ENCODE data around the gene PEX6. TPM values are rescaled to one million over a fixed set of nuclear protein-coding genes. Genes with fewer than 3 reads are reported as not detected.

The PEX6 gene, protein sequence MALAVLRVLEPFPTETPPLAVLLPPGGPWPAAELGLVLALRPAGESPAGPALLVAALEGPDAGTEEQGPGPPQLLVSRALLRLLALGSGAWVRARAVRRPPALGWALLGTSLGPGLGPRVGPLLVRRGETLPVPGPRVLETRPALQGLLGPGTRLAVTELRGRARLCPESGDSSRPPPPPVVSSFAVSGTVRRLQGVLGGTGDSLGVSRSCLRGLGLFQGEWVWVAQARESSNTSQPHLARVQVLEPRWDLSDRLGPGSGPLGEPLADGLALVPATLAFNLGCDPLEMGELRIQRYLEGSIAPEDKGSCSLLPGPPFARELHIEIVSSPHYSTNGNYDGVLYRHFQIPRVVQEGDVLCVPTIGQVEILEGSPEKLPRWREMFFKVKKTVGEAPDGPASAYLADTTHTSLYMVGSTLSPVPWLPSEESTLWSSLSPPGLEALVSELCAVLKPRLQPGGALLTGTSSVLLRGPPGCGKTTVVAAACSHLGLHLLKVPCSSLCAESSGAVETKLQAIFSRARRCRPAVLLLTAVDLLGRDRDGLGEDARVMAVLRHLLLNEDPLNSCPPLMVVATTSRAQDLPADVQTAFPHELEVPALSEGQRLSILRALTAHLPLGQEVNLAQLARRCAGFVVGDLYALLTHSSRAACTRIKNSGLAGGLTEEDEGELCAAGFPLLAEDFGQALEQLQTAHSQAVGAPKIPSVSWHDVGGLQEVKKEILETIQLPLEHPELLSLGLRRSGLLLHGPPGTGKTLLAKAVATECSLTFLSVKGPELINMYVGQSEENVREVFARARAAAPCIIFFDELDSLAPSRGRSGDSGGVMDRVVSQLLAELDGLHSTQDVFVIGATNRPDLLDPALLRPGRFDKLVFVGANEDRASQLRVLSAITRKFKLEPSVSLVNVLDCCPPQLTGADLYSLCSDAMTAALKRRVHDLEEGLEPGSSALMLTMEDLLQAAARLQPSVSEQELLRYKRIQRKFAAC
- 15.5 and 15.6 TPM in 2 replicates for total RNA-seq (2021)
- long read RNA-seq, partial matches to known transcripts, result 9 of 20 reads
- long read RNA-seq, other reads (novel, unspliced or antisense), result 9 of 20 reads

DNA sequence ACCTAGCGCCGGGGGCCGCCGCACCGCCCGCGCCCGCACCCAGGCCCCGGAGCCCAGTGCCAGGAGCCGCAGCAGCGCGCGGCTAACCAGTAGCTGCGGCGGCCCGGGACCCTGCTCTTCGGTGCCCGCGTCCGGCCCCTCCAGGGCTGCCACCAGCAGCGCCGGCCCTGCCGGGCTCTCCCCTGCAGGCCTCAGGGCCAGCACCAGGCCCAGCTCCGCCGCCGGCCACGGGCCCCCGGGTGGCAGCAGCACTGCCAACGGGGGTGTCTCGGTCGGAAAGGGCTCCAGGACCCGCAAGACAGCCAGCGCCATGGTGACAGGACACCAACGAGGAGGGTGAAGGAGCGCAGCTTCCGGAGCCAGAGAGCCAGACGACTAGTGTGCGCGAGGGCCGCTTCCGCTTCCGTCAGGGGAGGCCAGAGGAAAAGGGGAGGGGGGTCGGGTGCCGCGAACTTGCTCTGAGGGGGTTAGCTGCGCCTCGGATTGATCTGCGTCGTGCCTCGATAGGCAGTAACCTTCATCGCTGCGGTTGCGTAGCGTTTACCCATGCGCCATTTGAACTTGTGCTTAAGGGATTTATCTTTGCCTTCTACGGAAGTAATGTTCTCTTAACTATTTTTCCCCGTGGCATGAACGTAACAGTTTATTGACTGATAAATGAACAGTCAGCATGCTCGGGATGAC is at the start of gene PEX6:
Gene PEX6 (minus strand): TSS at position 343 of the 684 bp plus-strand sequence. CDS start 31 bp downstream, at position 312.
- Histone ChIP-seq H3T11ph (ENCODE audit: low read length) (no peak within 1 kb of the TSS), H3K79me1 (ENCODE audit: insufficient read depth, low read depth, low read length, poor library complexity, severe bottlenecking) (no peaks in the 10 kb centered on the region), H3K4me1 (ENCODE audit: insufficient read depth, low read length) (no peaks in the 10 kb centered on the region; the same call in 1 of the 2 replicates), H2AK5ac (ENCODE audit: insufficient read length, low read length) (no peak within 1 kb of the TSS), H2AFZ (ENCODE audit: low read length) (no peak within 1 kb of the TSS), H3K4me2 (ENCODE audit: insufficient read depth, insufficient read length, low read length) (peak within 1 kb of the TSS; percentile 76), H2BK12ac (ENCODE audit: insufficient read length, low read depth, low read length) (no peak within 1 kb of the TSS), H3K27ac (ENCODE audit: insufficient read length, low read depth, low read length) (no peak within 1 kb of the TSS), H3K56ac (ENCODE audit: insufficient read length, low read depth, low read length) (no peak within 1 kb of the TSS), H3K4ac (ENCODE audit: low read depth, low read length) (no peak within 1 kb of the TSS), H2BK5ac (ENCODE audit: insufficient read length, low read length) (no peak within 1 kb of the TSS), H2BK20ac (ENCODE audit: low read depth, low read length, poor library complexity, severe bottlenecking) (no peak within 1 kb of the TSS), H2BK15ac (ENCODE audit: low read depth, low read length) (no peak within 1 kb of the TSS), H4K20me1 (ENCODE audit: control insufficient read depth, insufficient read depth, insufficient read length) (no peaks in the 10 kb centered on the region), H4K5ac (ENCODE audit: insufficient read length, low read depth, low read length) (no peak within 1 kb of the TSS), H3K23ac (ENCODE audit: insufficient read length, low read depth, low read length) (no peak within 1 kb of the TSS), H3K14ac (ENCODE audit: insufficient read depth, low read length) (peak within 1 kb of the TSS; percentile 66; the same call in 1 of the 2 replicates), H2BK120ac (ENCODE audit: low read depth, low read length, poor library complexity, severe bottlenecking) (no peak within 1 kb of the TSS), H3K18ac (ENCODE audit: insufficient read length, low read depth, low read length) (no peak within 1 kb of the TSS), H4K91ac (ENCODE audit: insufficient read length, low read depth, low read length) (no peak within 1 kb of the TSS), H3K79me2 (ENCODE audit: insufficient read depth, low read length) (no peaks in the 10 kb centered on the region), H3K9ac (ENCODE audit: extremely low read depth, insufficient read length, low read length) (peak within 1 kb of the TSS; percentile 69), H3K9me3 (ENCODE audit: control insufficient read depth, low read depth, low read length) (no peaks in the 10 kb centered on the region), H3K23me2 (ENCODE audit: insufficient read length, low read depth, low read length, poor library complexity, severe bottlenecking) (peaks cover 13% of the 10 kb centered on the region), H4K8ac (replicated peaks; ENCODE audit: insufficient read length, low read depth, low read length) (no peak within 1 kb of the TSS), H3K27me3 (ENCODE audit: insufficient read depth, low read length) (no peaks in the 10 kb centered on the region)
- H3K36me3 Mint-ChIP-seq (ENCODE audit: insufficient read depth in 1 of 3, low read depth in 3 of 3), result peaks cover 3 to 6% (median 4%) of the 10 kb centered on the region in 3 experiments; a peak in 4 of 7 replicates
- peak; percentile 96 for DNase-seq
- peaks cover 16 to 22% of the 10 kb centered on the region in 2 experiments for H3K4me1 Mint-ChIP-seq
- peak within 1 kb of the TSS; percentile 84 to 95 (median 85) for H3K27ac Mint-ChIP-seq
- TF ChIP-seq, protein P1, sequence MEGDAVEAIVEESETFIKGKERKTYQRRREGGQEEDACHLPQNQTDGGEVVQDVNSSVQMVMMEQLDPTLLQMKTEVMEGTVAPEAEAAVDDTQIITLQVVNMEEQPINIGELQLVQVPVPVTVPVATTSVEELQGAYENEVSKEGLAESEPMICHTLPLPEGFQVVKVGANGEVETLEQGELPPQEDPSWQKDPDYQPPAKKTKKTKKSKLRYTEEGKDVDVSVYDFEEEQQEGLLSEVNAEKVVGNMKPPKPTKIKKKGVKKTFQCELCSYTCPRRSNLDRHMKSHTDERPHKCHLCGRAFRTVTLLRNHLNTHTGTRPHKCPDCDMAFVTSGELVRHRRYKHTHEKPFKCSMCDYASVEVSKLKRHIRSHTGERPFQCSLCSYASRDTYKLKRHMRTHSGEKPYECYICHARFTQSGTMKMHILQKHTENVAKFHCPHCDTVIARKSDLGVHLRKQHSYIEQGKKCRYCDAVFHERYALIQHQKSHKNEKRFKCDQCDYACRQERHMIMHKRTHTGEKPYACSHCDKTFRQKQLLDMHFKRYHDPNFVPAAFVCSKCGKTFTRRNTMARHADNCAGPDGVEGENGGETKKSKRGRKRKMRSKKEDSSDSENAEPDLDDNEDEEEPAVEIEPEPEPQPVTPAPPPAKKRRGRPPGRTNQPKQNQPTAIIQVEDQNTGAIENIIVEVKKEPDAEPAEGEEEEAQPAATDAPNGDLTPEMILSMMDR (conservative IDR thresholded peaks at IDR 0.05), result no peak
- no peaks in the 10 kb centered on the region for H3K9me3 Mint-ChIP-seq
- no peaks in the 10 kb centered on the region for H3K27me3 Mint-ChIP-seq (ENCODE audit: low read depth)
- no CpG with 5 or more reads among the region's 59 CpGs for WGBS (ENCODE audit: extremely low coverage, insufficient read length, low lambda C conversion rate)
- H3K4me3 Mint-ChIP-seq, result peak within 1 kb of the TSS; percentile 83 to 87
